NAMALWA (cell line): ENCODE measurements around the gene ZBTB7B.

Source experiments
- DNase-seq: peaks from one replicate; pipeline ENCODE4 v3.0.0-alpha.2; 2015; ENCODE audit warnings: low spot score

Gene ZBTB7B

GRCh38 chr1:154988058-154988954 is 14.3 kb upstream of the ZBTB7B start:
- DNase-seq: no peak

- no peak for DNase-seq
These were observed 13.3 kb upstream of the ZBTB7B start for GRCh38 chr1:154989195-154989860.

- no peak for DNase-seq
These were observed 12.3 kb upstream of the ZBTB7B start for GRCh38 chr1:154990276-154990675.

GRCh38 chr1:154992721-154993571 is 9.7 kb upstream of the ZBTB7B start:
- peak; percentile 33 for DNase-seq

- peak; percentile 26 for DNase-seq
These were observed 8.9 kb upstream of the ZBTB7B start, which contains the start of gene LENEP for GRCh38 chr1:154993572-154994268. TSS of gene LENEP (plus strand) at chr1:154993586. CDS start at chr1:154993608, 22 bp downstream.

GRCh38 chr1:154994269-154994587 is 8.4 kb upstream of the ZBTB7B start:
- DNase-seq: no peak

- DNase-seq: peak; percentile 80
These were observed 8.0 kb upstream of the ZBTB7B start for GRCh38 chr1:154994591-154994990.

GRCh38 chr1:154995301-154995983 is 7.2 kb upstream of the ZBTB7B start:
- DNase-seq: peak; percentile 43

GRCh38 chr1:154996966-154997701 is 5.5 kb upstream of the ZBTB7B start:
- no peak for DNase-seq

- DNase-seq: peak; percentile 28
These were observed 4.3 kb upstream of the ZBTB7B start for GRCh38 chr1:154998201-154998780.

GRCh38 chr1:154998818-154999570 is 3.6 kb upstream of the ZBTB7B start:
- DNase-seq: peak; percentile 97

GRCh38 chr1:154999571-155000410 is 2.8 kb upstream of the ZBTB7B start:
- peak; percentile 85 for DNase-seq

- DNase-seq: peak; percentile 80
These were observed 2.2 kb upstream of the ZBTB7B start for GRCh38 chr1:155000411-155000725.

- peak; percentile 92 for DNase-seq
These were observed 1.7 kb upstream of the ZBTB7B start for GRCh38 chr1:155000726-155001424.

- DNase-seq: no peak
These were observed 1.3 kb upstream of the ZBTB7B start for GRCh38 chr1:155001425-155001674.

- peak; percentile 99 for DNase-seq
These were observed 733 bp upstream of the ZBTB7B start for GRCh38 chr1:155001675-155002463.

- peak; percentile 59 for DNase-seq
These were observed 694 bp downstream of the ZBTB7B start for GRCh38 chr1:155003227-155003765.
